ENCODE data around the gene AEBP2.
"Not testable (repeated sequence)": the region's sequence is repeated elsewhere in the genome, so short reads cannot be mapped to it uniquely, and the experiment has no call there.

Gene AEBP2

GRCh38 chr12:19457561-19457960 is 18.3 kb downstream of the AEBP2 start:
- Histone ChIP-seq H3K27me3 (ENCODE audit: low read depth, low read length) (no peaks in the 10 kb centered on the region), H3K4me1 (ENCODE audit: control insufficient read depth in 1 of 2, insufficient read depth in 2 of 2, low read length in 2 of 2) (peaks cover 0 to 4% of the 10 kb centered on the region in 2 donors), H3K36me3 (ENCODE audit: control insufficient read depth in 1 of 2, insufficient read depth in 2 of 2, low read length in 2 of 2) (peaks cover 0 to 4% of the 10 kb centered on the region in 2 donors), H3K9me3 (ENCODE audit: control insufficient read depth in 1 of 2, low read length in 2 of 2) (no peaks in the 10 kb centered on the region), H3K4me3 (ENCODE audit: low read depth in 1 of 2, low read length in 2 of 2) (no peak overlapping the region), H3K27ac (ENCODE audit: low read length) (no peak overlapping the region)

GRCh38 chr12:19458733-19459132 is 19.4 kb downstream of the AEBP2 start:
- Histone ChIP-seq H3K27me3 (ENCODE audit: low read depth, low read length) (no peaks in the 10 kb centered on the region), H3K36me3 (ENCODE audit: control insufficient read depth in 1 of 2, insufficient read depth in 2 of 2, low read length in 2 of 2) (peaks cover under 1 to 4% of the 10 kb centered on the region in 2 donors), H3K9me3 (ENCODE audit: control insufficient read depth in 1 of 2, low read length in 2 of 2) (no peaks in the 10 kb centered on the region), H3K4me3 (ENCODE audit: low read depth in 1 of 2, low read length in 2 of 2) (no peak overlapping the region), H3K27ac (ENCODE audit: low read length) (no peak overlapping the region), H3K4me1 (ENCODE audit: control insufficient read depth in 1 of 2, insufficient read depth in 2 of 2, low read length in 2 of 2) (peaks cover 0 to 4% of the 10 kb centered on the region in 2 donors)

DNA sequence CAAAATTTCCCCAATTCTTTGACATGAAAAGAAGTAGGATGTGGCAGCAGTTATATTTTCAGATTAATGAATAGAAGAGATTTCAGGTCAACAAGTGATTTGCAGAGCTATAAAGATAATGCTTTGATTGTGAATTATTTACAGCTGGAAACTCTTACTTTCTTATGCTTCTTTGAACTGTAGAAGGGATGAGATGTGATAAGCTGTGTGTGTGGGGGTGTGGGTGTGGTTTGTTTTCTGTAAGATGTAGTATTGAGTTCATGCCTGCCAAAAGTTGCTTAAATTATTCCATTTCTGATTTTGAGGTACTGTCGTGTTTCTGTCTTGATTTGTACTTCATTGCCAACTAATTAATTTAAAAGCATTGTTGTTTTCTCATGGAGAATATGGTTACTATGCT is 22.7 kb downstream of the AEBP2 start:
- H3K27ac ChIP-seq (ENCODE audit: low read length): no peak overlapping the region
- H3K4me3 ChIP-seq (ENCODE audit: low read depth in 1 of 2, low read length in 2 of 2): no peak overlapping the region
- H3K4me1 ChIP-seq (ENCODE audit: control insufficient read depth in 1 of 2, insufficient read depth in 2 of 2, low read length in 2 of 2): peaks cover 0 to 4% of the 10 kb centered on the region in 2 donors
- peaks cover 4 to 11% of the 10 kb centered on the region in 2 donors for H3K36me3 ChIP-seq (ENCODE audit: control insufficient read depth in 1 of 2, insufficient read depth in 2 of 2, low read length in 2 of 2)
- H3K9me3 ChIP-seq (ENCODE audit: control insufficient read depth in 1 of 2, low read length in 2 of 2): no peaks in the 10 kb centered on the region
- no peaks in the 10 kb centered on the region for H3K27me3 ChIP-seq (ENCODE audit: low read depth, low read length)

GRCh38 chr12:19462406-19462805 is 23.1 kb downstream of the AEBP2 start:
- peaks cover 4 to 11% of the 10 kb centered on the region in 2 donors for H3K36me3 ChIP-seq (ENCODE audit: control insufficient read depth in 1 of 2, insufficient read depth in 2 of 2, low read length in 2 of 2)
- no peak overlapping the region for H3K27ac ChIP-seq (ENCODE audit: low read length)
- no peak overlapping the region for H3K4me3 ChIP-seq (ENCODE audit: low read depth in 1 of 2, low read length in 2 of 2)
- H3K27me3 ChIP-seq (ENCODE audit: low read depth, low read length): no peaks in the 10 kb centered on the region
- H3K9me3 ChIP-seq (ENCODE audit: control insufficient read depth in 1 of 2, low read length in 2 of 2): no peaks in the 10 kb centered on the region
- H3K4me1 ChIP-seq (ENCODE audit: control insufficient read depth in 1 of 2, insufficient read depth in 2 of 2, low read length in 2 of 2): peaks cover 0 to 4% of the 10 kb centered on the region in 2 donors

- Histone ChIP-seq H3K27me3 (ENCODE audit: low read depth, low read length) (no peaks in the 10 kb centered on the region), H3K4me1 (ENCODE audit: control insufficient read depth in 1 of 2, insufficient read depth in 2 of 2, low read length in 2 of 2) (peaks cover 0 to 4% of the 10 kb centered on the region in 2 donors), H3K4me3 (ENCODE audit: low read depth in 1 of 2, low read length in 2 of 2) (no peak overlapping the region), H3K27ac (ENCODE audit: low read length) (no peak overlapping the region), H3K9me3 (ENCODE audit: control insufficient read depth in 1 of 2, low read length in 2 of 2) (no peaks in the 10 kb centered on the region), H3K36me3 (ENCODE audit: control insufficient read depth in 1 of 2, insufficient read depth in 2 of 2, low read length in 2 of 2) (peaks cover 0 to 11% of the 10 kb centered on the region in 2 donors)
Observed at GRCh38 chr12:19464192-19464580, 24.9 kb downstream of the AEBP2 start.

DNA sequence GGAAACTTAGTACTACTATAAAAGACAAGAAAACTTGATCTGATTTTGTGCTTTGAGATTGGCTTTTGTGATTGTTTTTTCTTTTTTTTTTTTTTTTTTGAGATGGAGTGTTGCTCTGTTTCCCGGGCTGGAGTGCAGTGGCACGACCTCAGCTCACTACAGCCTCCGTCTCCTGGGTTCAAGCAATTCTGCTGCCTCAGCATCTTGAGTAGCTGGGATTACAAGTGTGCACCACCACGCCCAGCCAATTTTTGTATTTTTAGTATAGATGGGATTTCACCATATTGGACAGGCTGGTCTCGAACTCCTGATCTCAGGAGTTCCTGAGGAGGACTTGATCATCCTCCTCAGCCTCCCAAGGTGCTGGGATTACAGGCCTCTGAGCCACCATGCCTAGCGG is 26.4 kb downstream of the AEBP2 start:
- peaks cover 0 to 4% of the 10 kb centered on the region in 2 donors for H3K4me1 ChIP-seq (ENCODE audit: control insufficient read depth in 1 of 2, insufficient read depth in 2 of 2, low read length in 2 of 2)
- H3K4me3 ChIP-seq (ENCODE audit: low read depth in 1 of 2, low read length in 2 of 2): no peak overlapping the region
- peaks cover 0 to 11% of the 10 kb centered on the region in 2 donors for H3K36me3 ChIP-seq (ENCODE audit: control insufficient read depth in 1 of 2, insufficient read depth in 2 of 2, low read length in 2 of 2)
- no peaks in the 10 kb centered on the region for H3K27me3 ChIP-seq (ENCODE audit: low read depth, low read length)
- H3K27ac ChIP-seq (ENCODE audit: low read length): no peak overlapping the region
- no peaks in the 10 kb centered on the region for H3K9me3 ChIP-seq (ENCODE audit: control insufficient read depth in 1 of 2, low read length in 2 of 2)

- no peak overlapping the region for H3K27ac ChIP-seq (ENCODE audit: low read length)
- H3K27me3 ChIP-seq (ENCODE audit: low read depth, low read length): no peaks in the 10 kb centered on the region
- peaks cover 9 to 10% of the 10 kb centered on the region in 2 donors for H3K36me3 ChIP-seq (ENCODE audit: control insufficient read depth in 1 of 2, insufficient read depth in 2 of 2, low read length in 2 of 2)
- peaks cover 0 to 3% of the 10 kb centered on the region in 2 donors for H3K9me3 ChIP-seq (ENCODE audit: control insufficient read depth in 1 of 2, low read length in 2 of 2)
- no peak overlapping the region for H3K4me3 ChIP-seq (ENCODE audit: low read depth in 1 of 2, low read length in 2 of 2)
- peaks cover 0 to 3% of the 10 kb centered on the region in 2 donors for H3K4me1 ChIP-seq (ENCODE audit: control insufficient read depth in 1 of 2, insufficient read depth in 2 of 2, low read length in 2 of 2)
Observed at GRCh38 chr12:19474147-19474546, 34.9 kb downstream of the AEBP2 start.

DNA sequence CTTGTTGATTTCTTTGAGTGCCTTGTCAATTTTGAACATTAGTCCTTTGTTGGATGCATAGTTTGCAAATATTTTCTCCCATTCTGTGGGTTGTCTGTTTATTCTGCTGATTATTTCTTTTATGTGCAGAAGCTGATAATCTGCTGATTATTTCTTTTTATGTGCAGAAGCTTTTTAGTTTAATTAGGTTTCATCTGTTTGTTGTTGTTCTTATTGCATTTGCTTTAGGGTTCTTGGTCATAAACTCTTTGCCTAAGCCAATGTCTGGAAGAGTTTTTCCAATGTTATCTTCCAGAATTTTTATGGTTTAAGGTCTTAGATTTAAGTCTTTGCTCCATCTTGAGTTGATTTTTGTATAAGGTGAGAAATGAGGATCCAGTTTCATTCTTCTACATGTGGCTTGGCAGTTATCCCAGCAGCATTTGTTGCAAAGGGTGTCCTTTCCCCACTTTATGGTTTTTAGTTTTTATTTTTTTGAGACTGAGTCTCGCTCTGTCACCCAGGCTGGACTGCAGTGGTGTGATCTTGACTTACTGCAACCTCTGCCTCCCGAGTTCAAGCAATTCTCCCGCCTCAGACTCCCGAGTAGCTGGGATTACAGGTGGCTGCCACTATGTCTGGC is 36.7 kb downstream of the AEBP2 start:
- H3K36me3 ChIP-seq (ENCODE audit: control insufficient read depth in 1 of 2, insufficient read depth in 2 of 2, low read length in 2 of 2): peaks cover 9 to 21% of the 10 kb centered on the region in 2 donors
- H3K9me3 ChIP-seq (ENCODE audit: control insufficient read depth in 1 of 2, low read length in 2 of 2): peaks cover 0 to 13% of the 10 kb centered on the region in 2 donors
- H3K27ac ChIP-seq (ENCODE audit: low read length); H3K27me3 ChIP-seq (ENCODE audit: low read depth, low read length); H3K4me1 ChIP-seq (ENCODE audit: control insufficient read depth in 1 of 2, insufficient read depth in 2 of 2, low read length in 2 of 2); H3K4me3 ChIP-seq (ENCODE audit: low read depth in 1 of 2, low read length in 2 of 2): not testable (repeated sequence)

DNA sequence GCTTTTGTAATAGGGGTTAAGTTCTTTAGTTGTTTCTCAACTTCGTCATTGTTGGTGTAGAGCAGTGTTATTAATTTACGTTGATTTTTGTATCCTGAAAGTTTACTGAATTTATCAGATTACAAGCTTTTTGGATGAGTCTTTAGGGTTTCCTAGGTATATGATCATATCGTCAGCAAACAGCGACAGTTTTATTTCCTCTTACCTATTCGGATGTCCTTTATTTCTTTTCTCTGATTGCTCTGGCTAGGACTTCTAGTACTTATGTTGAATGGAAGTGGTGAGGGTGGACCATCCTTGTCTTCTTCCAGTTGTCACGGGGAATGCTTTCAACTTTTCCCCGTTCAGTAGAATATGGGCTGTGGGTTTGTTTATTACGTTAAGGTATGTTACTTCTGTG is 37.8 kb downstream of the AEBP2 start:
- no peaks in the 10 kb centered on the region for H3K4me1 ChIP-seq (ENCODE audit: control insufficient read depth in 1 of 2, insufficient read depth in 2 of 2, low read length in 2 of 2)
- no peak overlapping the region for H3K4me3 ChIP-seq (ENCODE audit: low read depth in 1 of 2, low read length in 2 of 2)
- peaks cover 0 to 13% of the 10 kb centered on the region in 2 donors for H3K9me3 ChIP-seq (ENCODE audit: control insufficient read depth in 1 of 2, low read length in 2 of 2)
- H3K27ac ChIP-seq (ENCODE audit: low read length): no peak overlapping the region
- peaks cover 9 to 21% of the 10 kb centered on the region in 2 donors for H3K36me3 ChIP-seq (ENCODE audit: control insufficient read depth in 1 of 2, insufficient read depth in 2 of 2, low read length in 2 of 2)
- H3K27me3 ChIP-seq (ENCODE audit: low read depth, low read length): no peaks in the 10 kb centered on the region

DNA sequence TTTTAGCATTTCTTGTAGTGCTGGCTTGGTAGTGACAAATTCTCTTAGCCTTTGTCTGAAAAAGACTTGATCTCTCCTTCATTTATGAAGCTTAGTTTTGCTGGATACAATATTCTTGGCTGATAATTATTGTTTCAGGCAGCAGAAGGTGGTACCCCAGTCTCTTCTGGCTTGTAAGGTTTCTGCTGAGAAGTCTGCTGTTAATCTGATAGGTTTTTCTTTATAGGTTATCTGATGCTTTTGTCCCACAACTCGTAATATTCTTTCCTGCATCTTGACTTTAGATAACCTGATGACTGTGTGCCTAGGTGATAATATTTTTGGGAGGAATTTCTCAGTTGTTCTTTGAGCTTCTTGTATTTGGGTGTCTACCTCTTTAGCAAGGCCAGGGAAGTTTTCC is 41.2 kb downstream of the AEBP2 start:
- H3K4me1 ChIP-seq (ENCODE audit: control insufficient read depth in 1 of 2, insufficient read depth in 2 of 2, low read length in 2 of 2): peaks cover 0 to 3% of the 10 kb centered on the region in 2 donors
- peaks cover 0 to 16% of the 10 kb centered on the region in 2 donors for H3K36me3 ChIP-seq (ENCODE audit: control insufficient read depth in 1 of 2, insufficient read depth in 2 of 2, low read length in 2 of 2)
- no peaks in the 10 kb centered on the region for H3K27me3 ChIP-seq (ENCODE audit: low read depth, low read length)
- peaks cover 0 to 13% of the 10 kb centered on the region in 2 donors for H3K9me3 ChIP-seq (ENCODE audit: control insufficient read depth in 1 of 2, low read length in 2 of 2)
- no peak overlapping the region for H3K4me3 ChIP-seq (ENCODE audit: low read depth in 1 of 2, low read length in 2 of 2)
- H3K27ac ChIP-seq (ENCODE audit: low read length): no peak overlapping the region

DNA sequence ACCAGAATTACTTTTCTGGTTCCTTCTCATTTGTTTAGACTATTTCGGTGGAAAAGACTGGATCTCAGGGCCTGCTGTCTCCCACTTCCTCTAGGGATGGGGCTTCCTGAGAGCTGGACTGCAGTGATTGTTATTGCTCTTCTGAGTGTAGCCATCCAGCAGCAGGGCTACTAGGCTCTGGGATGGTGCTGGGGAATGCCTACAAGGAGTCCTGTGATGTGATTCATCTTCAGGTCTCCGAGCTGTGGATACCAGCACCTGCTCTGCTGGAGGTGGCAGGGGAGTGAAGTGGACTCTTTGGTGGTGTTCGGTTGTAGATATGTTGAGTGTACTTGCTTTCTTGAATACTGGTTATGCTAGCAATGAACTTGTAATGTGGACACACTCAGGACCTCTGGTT is 42.7 kb downstream of the AEBP2 start:
- Histone ChIP-seq H3K27ac (ENCODE audit: low read length) (no peak overlapping the region), H3K36me3 (ENCODE audit: control insufficient read depth in 1 of 2, insufficient read depth in 2 of 2, low read length in 2 of 2) (peaks cover 0 to 22% of the 10 kb centered on the region in 2 donors), H3K9me3 (ENCODE audit: control insufficient read depth in 1 of 2, low read length in 2 of 2) (peaks cover 0 to 13% of the 10 kb centered on the region in 2 donors), H3K27me3 (ENCODE audit: low read depth, low read length) (no peaks in the 10 kb centered on the region), H3K4me1 (ENCODE audit: control insufficient read depth in 1 of 2, insufficient read depth in 2 of 2, low read length in 2 of 2) (peaks cover 0 to 3% of the 10 kb centered on the region in 2 donors), H3K4me3 (ENCODE audit: low read depth in 1 of 2, low read length in 2 of 2) (no peak overlapping the region)

Data from muscle layer of duodenum (tissue), 2 donors.